HepG2 (cell line): ENCODE measurements around the gene NUAK2. TPM values are rescaled to one million over a fixed set of nuclear protein-coding genes. Genes with fewer than 3 reads are reported as not detected.
A peak's percentile ranks its signal among the peaks of the same experiment; 100 is the strongest.

Source experiments
- ARID2 ChIP-seq: sonication (generic); formaldehyde crosslinking; IDR thresholded peaks from 2 replicates; pipeline ENCODE4 v1.8.1; 2022; ENCODE audit warnings: mild to moderate bottlenecking, missing genetic modification reagents, borderline replicate concordance
- EP300 ChIP-seq, 3 experiments: sonication (generic) in 1 of 3; formaldehyde crosslinking in 1 of 3; IDR thresholded peaks; 2 replicates each; pipeline versions ENCODE4 v1.5.1 to v1.6.1; 2011 to 2020; ENCODE audit warnings: low read depth in 2 of 3, low read length in 2 of 3, borderline replicate concordance in 1 of 3, improper control_type of control experiment in 1 of 3, mild to moderate bottlenecking in 1 of 3, missing genetic modification reagents in 1 of 3, moderate library complexity in 1 of 3
- MAF1 ChIP-seq: sonication (generic); formaldehyde crosslinking; IDR thresholded peaks from 2 replicates; pipeline ENCODE4 v1.5.0; 2020; ENCODE audit warnings: missing genetic modification reagents, borderline replicate concordance
- MIER2 ChIP-seq: IDR thresholded peaks from 2 replicates; pipeline ENCODE4 v1.6.1; 2016; ENCODE audit warnings: missing biosample characterization, missing genetic modification reagents
- NCOR1 ChIP-seq: fragments of 200-600 bp; sonication (generic); IDR thresholded peaks from 2 replicates; pipeline ENCODE4 v1.7.0; 2017; ENCODE audit warnings: antibody characterized with exemption, low read length, borderline replicate concordance
- RFX3 ChIP-seq: IDR thresholded peaks from 2 replicates; pipeline ENCODE4 v1.6.1; 2016; ENCODE audit warnings: missing biosample characterization, missing genetic modification reagents
- RXRA ChIP-seq: sonication (generic); formaldehyde crosslinking; IDR thresholded peaks from 2 replicates; pipeline ENCODE4 v1.5.1; 2020; ENCODE audit warnings: missing genetic modification reagents
- SIX1 ChIP-seq: sonication (generic); formaldehyde crosslinking; IDR thresholded peaks from 2 replicates; pipeline ENCODE4 v1.4.0; 2020; ENCODE audit warnings: missing genetic modification reagents, borderline replicate concordance
- SNAPC2 ChIP-seq: sonication (generic); formaldehyde crosslinking; IDR thresholded peaks from 2 replicates; pipeline ENCODE4 v1.8.1; 2022; ENCODE audit warnings: mild to moderate bottlenecking, missing genetic modification reagents
- SOX13 ChIP-seq, 3 experiments: fragments of 450-650 bp in 1 of 3; sonication (generic) in 1 of 3; formaldehyde crosslinking in 1 of 3; IDR thresholded peaks in 2 of 3; conservative IDR thresholded peaks in 1 of 3; 2 replicates each; pipeline versions ENCODE4 v1.5.0 to v1.6.1; 2016 to 2020; ENCODE audit warnings: antibody characterized with exemption in 1 of 3, mild to moderate bottlenecking in 1 of 3, missing compliant biosample characterization in 1 of 3, missing genetic modification reagents in 1 of 3, moderate library complexity in 1 of 3
- SRSF9 ChIP-seq: fragments of 200-400 bp; formaldehyde crosslinking; IDR thresholded peaks from 2 replicates; pipeline ENCODE4 v1.6.1; 2018; ENCODE audit warnings: borderline replicate concordance, mild to moderate bottlenecking, low read depth, low read length; ENCODE audit not compliant: insufficient read depth, poor library complexity, severe bottlenecking
- TEAD3 ChIP-seq: optimal IDR thresholded peaks from 2 replicates; pipeline ENCODE3; 2016; ENCODE audit warnings: borderline replicate concordance
- polyA plus RNA-seq, 8 experiments: library from polyadenylated mRNA; depleted of rRNA in 3 of 8; stranded (reverse) in 7 of 8; unstranded in 1 of 8; fragments of >200 nt; fragmentation: Illumina TruSeq in 4 of 8; extraction: Trizol in 4 of 8; gene quantifications; 2 replicates each; pipeline versions ENCODE4 v1.2.1 to v1.2.3, GENCODE V29; 2011 to 2016; ENCODE audit warnings: low read depth in 4 of 8, missing spikeins in 1 of 8, mixed read lengths in 1 of 8; ENCODE audit not compliant: insufficient read depth in 1 of 8
- total RNA-seq, 5 experiments: library from RNA; depleted of rRNA; stranded (reverse); fragments of >200 nt; fragmentation: Illumina TruSeq; extraction: Trizol; gene quantifications; 2 replicates each; pipeline ENCODE4 v1.2.3, GENCODE V29; 2016; ENCODE audit warnings: low read depth in 1 of 5
- TF ChIP-seq, protein P1 (sequence below): sonication (generic); formaldehyde crosslinking; IDR thresholded peaks from 2 replicates; pipeline ENCODE4 v1.5.0; 2020; ENCODE audit warnings: mild to moderate bottlenecking, missing genetic modification reagents, borderline replicate concordance
- TF ChIP-seq, protein P2 (sequence below): sonication (generic); formaldehyde crosslinking; IDR thresholded peaks from 2 replicates; pipeline ENCODE4 v1.8.0; 2022; ENCODE audit warnings: missing genetic modification reagents, mild to moderate bottlenecking, borderline replicate concordance
- TF ChIP-seq, protein P3 (sequence below): sonication (generic); formaldehyde crosslinking; IDR thresholded peaks from 2 replicates; pipeline ENCODE4 v1.4.0; 2020; ENCODE audit warnings: mild to moderate bottlenecking, missing genetic modification reagents
- TF ChIP-seq, protein P4 (sequence below): sonication (generic); formaldehyde crosslinking; IDR thresholded peaks from 2 replicates; pipeline ENCODE4 v1.4.0; 2020; ENCODE audit warnings: missing genetic modification reagents

The NUAK2 gene
- total and polyA plus RNA-seq, 2 of the 13 experiments (the other 11 are each of a cell fraction or from before 2014, with no cell fraction given), result 0.75 to 1.1 TPM

DNA sequence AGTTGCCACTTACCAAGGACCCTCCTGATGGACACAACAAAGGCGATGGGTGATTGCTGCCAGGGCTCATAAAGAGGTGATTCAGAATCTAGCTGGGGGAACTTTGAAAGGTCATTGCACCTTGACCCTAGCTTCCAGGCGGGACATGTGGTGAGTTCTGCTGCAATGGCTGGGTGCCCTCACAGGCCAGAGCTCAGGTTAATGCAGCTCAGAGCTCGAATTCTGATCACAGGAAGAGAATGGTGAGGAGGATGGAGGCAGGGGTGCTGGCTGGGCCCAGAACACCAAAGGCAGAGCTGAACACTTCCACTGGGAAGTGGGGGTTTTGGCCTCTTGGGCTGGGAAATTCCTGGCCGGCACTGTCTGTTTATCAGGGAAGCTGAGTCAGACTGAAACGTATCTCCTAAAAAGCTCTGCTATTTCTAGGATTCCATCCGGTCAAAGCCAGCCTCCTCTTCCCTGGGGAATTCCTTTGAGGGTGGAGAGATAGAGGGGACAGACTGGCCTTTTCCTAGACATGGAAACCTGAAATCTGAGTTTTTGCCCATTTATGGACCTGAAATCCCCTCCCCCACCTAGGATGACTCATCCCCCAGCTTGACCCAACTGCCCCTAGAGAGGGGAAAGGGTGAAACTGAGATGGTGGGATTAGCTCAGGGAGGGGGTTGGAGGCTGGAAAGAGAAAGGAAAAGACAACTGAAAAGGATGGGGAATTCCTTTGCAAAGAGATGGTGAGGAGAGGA is 27.2 kb downstream of the NUAK2 start (continued):
- TF ChIP-seq RFX3, result no peak
- TF ChIP-seq NCOR1, result peak; percentile 71; the same call in 1 of the 2 replicates
- TF ChIP-seq TEAD3 (CRISPR knock-in tag), result peak; percentile 7
- TF ChIP-seq, protein P1, sequence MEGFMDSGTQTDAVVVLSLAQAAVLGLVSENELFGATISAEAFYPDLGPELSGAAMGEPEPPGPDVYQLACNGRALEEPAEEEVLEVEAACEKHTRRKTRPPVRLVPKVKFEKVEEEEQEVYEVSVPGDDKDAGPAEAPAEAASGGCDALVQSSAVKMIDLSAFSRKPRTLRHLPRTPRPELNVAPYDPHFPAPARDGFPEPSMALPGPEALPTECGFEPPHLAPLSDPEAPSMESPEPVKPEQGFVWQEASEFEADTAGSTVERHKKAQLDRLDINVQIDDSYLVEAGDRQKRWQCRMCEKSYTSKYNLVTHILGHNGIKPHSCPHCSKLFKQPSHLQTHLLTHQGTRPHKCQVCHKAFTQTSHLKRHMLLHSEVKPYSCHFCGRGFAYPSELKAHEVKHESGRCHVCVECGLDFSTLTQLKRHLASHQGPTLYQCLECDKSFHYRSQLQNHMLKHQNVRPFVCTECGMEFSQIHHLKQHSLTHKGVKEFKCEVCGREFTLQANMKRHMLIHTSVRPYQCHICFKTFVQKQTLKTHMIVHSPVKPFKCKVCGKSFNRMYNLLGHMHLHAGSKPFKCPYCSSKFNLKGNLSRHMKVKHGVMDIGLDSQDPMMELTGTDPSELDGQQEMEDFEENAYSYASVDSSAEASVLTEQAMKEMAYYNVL (CRISPR knock-in tag), result peak; percentile 53; the same call in 1 of the 2 replicates
- no peak for TF ChIP-seq SNAPC2 (CRISPR knock-in tag)
- TF ChIP-seq, protein P2, sequence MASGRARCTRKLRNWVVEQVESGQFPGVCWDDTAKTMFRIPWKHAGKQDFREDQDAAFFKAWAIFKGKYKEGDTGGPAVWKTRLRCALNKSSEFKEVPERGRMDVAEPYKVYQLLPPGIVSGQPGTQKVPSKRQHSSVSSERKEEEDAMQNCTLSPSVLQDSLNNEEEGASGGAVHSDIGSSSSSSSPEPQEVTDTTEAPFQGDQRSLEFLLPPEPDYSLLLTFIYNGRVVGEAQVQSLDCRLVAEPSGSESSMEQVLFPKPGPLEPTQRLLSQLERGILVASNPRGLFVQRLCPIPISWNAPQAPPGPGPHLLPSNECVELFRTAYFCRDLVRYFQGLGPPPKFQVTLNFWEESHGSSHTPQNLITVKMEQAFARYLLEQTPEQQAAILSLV, result no peak
- no peak for TF ChIP-seq ARID2 (CRISPR knock-in tag)
- no peak for TF ChIP-seq SRSF9
- no peak for TF ChIP-seq SIX1 (CRISPR knock-in tag)
- TF ChIP-seq MAF1 (CRISPR knock-in tag), result no peak
- peak in 1 of 2 experiments; percentile 42; a peak in 1 of 4 replicates for TF ChIP-seq EP300 (IDR thresholded peaks at IDR 0.05; ENCODE audit: low read depth in 2 of 2, low read length in 2 of 2)
- TF ChIP-seq EP300 (CRISPR knock-in tag; IDR thresholded peaks at IDR 0.05; ENCODE audit: borderline replicate concordance), result peak; percentile 38
- TF ChIP-seq, protein P3, sequence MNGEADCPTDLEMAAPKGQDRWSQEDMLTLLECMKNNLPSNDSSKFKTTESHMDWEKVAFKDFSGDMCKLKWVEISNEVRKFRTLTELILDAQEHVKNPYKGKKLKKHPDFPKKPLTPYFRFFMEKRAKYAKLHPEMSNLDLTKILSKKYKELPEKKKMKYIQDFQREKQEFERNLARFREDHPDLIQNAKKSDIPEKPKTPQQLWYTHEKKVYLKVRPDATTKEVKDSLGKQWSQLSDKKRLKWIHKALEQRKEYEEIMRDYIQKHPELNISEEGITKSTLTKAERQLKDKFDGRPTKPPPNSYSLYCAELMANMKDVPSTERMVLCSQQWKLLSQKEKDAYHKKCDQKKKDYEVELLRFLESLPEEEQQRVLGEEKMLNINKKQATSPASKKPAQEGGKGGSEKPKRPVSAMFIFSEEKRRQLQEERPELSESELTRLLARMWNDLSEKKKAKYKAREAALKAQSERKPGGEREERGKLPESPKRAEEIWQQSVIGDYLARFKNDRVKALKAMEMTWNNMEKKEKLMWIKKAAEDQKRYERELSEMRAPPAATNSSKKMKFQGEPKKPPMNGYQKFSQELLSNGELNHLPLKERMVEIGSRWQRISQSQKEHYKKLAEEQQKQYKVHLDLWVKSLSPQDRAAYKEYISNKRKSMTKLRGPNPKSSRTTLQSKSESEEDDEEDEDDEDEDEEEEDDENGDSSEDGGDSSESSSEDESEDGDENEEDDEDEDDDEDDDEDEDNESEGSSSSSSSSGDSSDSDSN (CRISPR knock-in tag), result 0 out of 2 replicates have a peak, but pooled peaks have one; percentile 26
- TF ChIP-seq, protein P4, sequence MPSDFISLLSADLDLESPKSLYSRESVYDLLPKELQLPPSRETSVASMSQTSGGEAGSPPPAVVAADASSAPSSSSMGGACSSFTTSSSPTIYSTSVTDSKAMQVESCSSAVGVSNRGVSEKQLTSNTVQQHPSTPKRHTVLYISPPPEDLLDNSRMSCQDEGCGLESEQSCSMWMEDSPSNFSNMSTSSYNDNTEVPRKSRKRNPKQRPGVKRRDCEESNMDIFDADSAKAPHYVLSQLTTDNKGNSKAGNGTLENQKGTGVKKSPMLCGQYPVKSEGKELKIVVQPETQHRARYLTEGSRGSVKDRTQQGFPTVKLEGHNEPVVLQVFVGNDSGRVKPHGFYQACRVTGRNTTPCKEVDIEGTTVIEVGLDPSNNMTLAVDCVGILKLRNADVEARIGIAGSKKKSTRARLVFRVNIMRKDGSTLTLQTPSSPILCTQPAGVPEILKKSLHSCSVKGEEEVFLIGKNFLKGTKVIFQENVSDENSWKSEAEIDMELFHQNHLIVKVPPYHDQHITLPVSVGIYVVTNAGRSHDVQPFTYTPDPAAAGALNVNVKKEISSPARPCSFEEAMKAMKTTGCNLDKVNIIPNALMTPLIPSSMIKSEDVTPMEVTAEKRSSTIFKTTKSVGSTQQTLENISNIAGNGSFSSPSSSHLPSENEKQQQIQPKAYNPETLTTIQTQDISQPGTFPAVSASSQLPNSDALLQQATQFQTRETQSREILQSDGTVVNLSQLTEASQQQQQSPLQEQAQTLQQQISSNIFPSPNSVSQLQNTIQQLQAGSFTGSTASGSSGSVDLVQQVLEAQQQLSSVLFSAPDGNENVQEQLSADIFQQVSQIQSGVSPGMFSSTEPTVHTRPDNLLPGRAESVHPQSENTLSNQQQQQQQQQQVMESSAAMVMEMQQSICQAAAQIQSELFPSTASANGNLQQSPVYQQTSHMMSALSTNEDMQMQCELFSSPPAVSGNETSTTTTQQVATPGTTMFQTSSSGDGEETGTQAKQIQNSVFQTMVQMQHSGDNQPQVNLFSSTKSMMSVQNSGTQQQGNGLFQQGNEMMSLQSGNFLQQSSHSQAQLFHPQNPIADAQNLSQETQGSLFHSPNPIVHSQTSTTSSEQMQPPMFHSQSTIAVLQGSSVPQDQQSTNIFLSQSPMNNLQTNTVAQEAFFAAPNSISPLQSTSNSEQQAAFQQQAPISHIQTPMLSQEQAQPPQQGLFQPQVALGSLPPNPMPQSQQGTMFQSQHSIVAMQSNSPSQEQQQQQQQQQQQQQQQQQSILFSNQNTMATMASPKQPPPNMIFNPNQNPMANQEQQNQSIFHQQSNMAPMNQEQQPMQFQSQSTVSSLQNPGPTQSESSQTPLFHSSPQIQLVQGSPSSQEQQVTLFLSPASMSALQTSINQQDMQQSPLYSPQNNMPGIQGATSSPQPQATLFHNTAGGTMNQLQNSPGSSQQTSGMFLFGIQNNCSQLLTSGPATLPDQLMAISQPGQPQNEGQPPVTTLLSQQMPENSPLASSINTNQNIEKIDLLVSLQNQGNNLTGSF, result no peak
- TF ChIP-seq MIER2 (CRISPR knock-in tag), result no peak
- peak; percentile 98 for TF ChIP-seq RXRA (CRISPR knock-in tag)
- TF ChIP-seq SOX13 (IDR thresholded peaks at IDR 0.05), result no peak
- peak in 1 of 2 experiments; percentile 57; a peak in 1 of 4 replicates for TF ChIP-seq SOX13 (CRISPR knock-in tag; conservative IDR thresholded peaks at IDR 0.05 in 1 of 2, IDR thresholded peaks at IDR 0.05 in 1 of 2)
